ENCODE data around the gene GOLGA6C.
"Not testable (repeated sequence)": the region's sequence is repeated elsewhere in the genome, so short reads cannot be mapped to it uniquely, and the experiment has no call there.

GOLGA6C gene

DNA sequence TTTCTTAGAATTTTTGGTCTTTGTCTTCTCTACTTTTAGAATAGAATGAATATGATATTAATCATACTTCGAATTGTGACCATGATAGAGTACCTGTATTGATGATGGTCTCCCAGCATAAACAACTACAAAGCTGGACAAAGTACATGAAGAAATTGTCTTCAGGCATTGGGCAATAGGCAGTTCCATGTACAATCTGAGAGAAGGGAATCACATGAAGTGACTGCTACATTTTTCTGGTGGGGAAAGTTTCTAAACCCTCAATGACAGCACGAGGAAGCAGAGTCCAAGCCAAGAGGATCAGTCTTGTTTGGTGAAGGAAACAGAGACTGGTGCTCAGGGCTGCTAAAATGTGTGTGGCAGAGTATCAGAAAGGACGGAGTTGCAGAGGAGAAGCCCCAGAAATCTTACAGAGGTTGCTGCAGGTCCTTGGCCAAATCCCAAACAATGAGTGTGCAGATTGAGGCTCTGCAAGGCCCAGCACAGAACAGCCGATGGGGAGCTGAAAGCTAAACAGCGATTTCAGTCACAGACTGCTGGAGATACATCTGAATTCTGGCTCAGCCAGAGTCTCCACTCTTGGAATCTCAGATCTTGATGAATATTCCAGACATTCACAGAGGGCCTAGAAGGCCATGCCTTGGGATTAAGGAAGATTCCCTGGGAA, 61.2 kb downstream of the GOLGA6C start:
- DNase-seq (ENCODE audit: low read depth in 3 of 3) = not testable (repeated sequence)
